Measurements from ENCODE around the gene TM9SF4. TPM values are rescaled to one million over a fixed set of nuclear protein-coding genes. Genes with fewer than 3 reads are reported as not detected.
"Not testable (repeated sequence)": the region's sequence is repeated elsewhere in the genome, so short reads cannot be mapped to it uniquely, and the experiment has no call there.

TM9SF4 gene
- polyA plus RNA-seq, 3 donors, result 65.3 to 68.8 (median 68.7) TPM

DNA sequence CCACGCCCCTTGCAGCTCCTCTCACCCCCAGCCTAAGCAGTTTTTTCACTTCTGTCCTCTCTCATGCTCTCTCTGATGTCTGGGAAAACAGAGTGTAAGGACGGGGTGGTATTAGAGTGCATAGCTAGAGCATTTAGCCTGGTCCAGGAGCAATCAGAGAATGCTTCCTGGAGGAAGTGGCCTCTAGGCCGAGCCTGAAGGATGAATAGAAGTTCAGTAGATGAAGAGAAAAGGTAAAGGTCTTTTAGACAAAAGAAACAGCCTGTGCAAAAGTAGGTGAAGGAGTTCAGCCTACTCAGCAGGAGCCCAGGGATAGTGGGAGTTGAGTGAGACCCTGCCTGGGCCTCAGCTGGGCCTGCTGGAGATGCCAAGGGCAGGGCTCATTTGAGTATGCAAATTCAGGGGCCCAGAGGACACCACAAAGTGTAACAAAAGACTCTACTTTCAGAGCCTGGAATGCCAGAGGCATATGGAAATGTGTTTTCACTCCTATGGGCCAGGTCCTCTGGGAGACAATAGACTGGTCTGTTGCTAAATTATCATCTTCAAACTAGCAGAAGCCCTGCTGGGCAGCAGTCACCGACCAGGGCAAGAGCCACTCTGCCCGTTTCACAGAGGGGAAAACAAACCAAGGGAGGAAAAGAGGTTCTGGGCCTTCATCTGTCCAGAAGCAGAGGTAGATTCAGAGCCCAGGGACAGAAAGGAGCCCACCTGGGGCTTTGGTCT lies 19.7 kb upstream of the TM9SF4 start:
- no peak for DNase-seq (ENCODE audit: low read depth in 3 of 3, low spot score in 2 of 3)

GRCh38 chr20:32091888-32092346 lies 17.6 kb upstream of the TM9SF4 start:
- DNase-seq (ENCODE audit: low read depth in 3 of 3, low spot score in 2 of 3), result peak in 2 of 3 donors; percentile 29 to 65

- DNase-seq (ENCODE audit: low read depth in 3 of 3, low spot score in 2 of 3), result no peak
Measured at GRCh38 chr20:32098786-32099185, 10.7 kb upstream of the TM9SF4 start.

GRCh38 chr20:32108814-32109391 lies 611 bp upstream of the TM9SF4 start:
- DNase-seq (ENCODE audit: low read depth in 3 of 3, low spot score in 2 of 3), result no peak

GRCh38 chr20:32110173-32110704 lies 725 bp downstream of the TM9SF4 start:
- no peak for DNase-seq (ENCODE audit: low read depth in 3 of 3, low spot score in 2 of 3)

GRCh38 chr20:32110727-32111126 lies 1.2 kb downstream of the TM9SF4 start:
- DNase-seq (ENCODE audit: low read depth in 3 of 3, low spot score in 2 of 3), result no peak

DNA sequence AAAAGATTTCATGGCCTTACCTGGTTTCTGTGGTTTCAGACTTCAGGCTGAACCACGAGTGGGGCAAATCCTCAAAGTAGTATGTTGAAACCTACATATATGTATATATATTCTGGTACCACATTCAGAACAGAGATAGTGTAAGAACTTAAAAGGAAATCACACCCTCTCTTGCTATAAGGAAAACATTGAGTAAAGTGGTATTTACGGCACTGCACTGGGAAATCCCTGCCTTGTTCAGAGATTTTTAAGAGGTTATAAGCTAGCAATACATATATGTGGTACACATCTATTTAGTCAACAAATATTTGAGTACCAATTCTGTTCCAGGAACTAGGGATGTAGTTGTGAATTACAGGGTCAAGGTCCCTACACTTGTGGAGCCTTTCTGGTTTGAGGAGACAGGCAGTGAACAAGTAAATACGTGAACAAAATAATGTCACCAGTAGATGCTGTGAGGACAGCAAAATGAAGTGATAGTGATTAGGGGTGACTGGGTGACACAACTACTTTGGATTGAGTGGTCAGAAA lies 1.7 kb downstream of the TM9SF4 start:
- no peak for DNase-seq (ENCODE audit: low read depth in 3 of 3, low spot score in 2 of 3)

DNA sequence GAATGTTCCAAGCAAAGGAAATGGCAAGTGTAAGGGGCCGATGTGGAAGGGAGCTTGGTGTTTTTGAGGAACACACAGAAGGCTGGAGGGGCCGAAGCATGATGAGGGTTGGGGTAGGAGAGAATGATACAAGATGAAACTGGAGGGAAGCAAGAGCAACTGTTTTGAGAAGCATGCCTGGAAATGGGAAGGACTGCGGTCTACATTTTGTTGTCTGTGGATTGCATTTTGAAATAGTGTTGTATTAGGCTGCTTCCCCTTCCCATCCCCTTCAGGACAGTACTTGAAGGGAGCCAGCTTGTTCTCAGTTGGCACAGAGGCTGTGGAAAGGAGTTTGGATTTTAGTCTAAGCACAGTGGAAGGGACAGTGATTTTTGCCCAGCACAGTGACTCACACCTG lies 2.2 kb downstream of the TM9SF4 start:
- no peak for DNase-seq (ENCODE audit: low read depth in 3 of 3, low spot score in 2 of 3)

DNA sequence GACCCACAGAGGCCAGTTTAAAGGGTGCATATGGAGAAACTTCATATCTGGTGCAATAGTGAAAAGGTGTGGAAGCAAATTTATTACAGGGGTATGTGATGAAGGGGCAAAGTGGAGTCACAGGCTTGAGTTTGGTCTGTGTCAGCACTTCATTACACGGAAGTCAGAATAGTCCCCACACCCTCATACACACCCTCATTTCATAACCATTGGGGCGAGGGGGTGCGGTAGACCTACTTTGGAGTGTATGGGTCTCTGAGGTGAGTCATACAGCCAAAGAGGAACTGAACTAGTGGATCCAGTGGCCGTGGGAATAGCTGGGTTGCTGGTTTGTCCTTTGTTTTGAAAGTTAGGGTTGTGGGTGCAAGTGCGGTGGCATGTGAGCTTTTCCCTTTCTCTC lies 3.3 kb downstream of the TM9SF4 start:
- DNase-seq (ENCODE audit: low read depth in 3 of 3, low spot score in 2 of 3), result no peak

DNA sequence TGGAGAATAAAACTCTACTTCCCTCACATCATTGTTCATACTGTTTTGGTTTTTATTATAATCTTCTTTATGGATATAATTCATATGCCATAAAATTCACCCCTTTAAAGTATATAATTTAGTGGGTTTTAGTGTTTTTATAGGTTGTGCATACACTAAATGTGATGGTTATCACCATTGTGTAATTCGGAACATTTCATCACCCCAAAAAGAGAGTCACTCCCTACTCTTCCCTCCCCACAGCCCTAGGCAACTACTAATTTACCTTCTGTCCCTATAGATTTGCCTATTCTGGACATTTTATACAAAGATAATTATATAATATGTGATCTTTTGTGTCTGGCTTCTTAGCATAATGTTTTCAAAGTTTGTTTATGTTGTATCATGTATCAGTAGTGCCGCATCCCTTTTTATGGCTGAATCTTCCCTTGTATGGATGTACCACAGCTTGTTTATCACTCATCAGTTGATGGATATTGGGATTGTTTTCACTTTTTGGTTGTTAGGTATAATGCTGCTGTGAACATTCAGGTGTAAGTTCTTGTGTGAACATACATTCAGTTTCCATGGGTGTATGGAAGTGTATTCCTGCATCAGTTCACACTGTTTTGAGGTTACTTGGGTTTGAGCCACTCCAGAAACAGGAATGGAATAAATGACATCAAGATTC lies 4.2 kb downstream of the TM9SF4 start:
- no peak for DNase-seq (ENCODE audit: low read depth in 3 of 3, low spot score in 2 of 3)

DNA sequence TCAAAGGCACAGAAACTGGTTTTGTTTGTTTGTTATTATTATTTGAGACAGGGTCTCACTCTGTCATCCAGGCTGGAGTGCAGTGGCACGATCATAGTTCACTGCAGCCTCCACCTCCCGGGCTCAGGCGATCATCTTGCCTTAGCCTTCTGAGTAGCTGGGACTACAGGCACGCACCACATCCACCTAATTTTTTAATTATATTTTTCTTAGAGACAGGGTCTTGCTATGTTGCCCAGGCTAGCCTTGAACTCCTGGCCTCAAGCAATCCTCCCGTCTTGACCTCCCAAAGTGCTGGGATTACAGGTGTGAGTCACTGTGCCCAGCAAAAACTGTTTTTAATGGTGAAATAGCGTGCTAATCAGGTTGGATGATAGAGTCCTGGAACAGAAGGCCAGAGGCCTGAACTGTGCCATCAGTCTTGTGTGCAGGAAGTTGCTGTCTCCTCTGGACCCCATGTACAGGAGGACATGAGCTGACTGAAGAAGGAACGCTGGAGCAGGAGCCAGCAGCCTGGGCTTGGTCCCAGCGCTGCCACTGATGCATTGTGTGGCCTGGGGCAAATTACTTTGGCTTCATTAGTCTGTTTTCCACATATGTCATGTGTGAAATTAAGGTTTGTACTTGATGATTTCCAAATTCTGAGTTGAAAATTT lies 4.9 kb downstream of the TM9SF4 start:
- DNase-seq (ENCODE audit: low read depth in 3 of 3, low spot score in 2 of 3), result no peak

GRCh38 chr20:32115211-32115767 lies 5.8 kb downstream of the TM9SF4 start:
- DNase-seq (ENCODE audit: low read depth in 3 of 3, low spot score in 2 of 3), result peak in 2 of 3 donors; percentile 9 to 26

GRCh38 chr20:32116079-32116521 lies 6.6 kb downstream of the TM9SF4 start:
- no peak for DNase-seq (ENCODE audit: low read depth in 3 of 3, low spot score in 2 of 3)

DNA sequence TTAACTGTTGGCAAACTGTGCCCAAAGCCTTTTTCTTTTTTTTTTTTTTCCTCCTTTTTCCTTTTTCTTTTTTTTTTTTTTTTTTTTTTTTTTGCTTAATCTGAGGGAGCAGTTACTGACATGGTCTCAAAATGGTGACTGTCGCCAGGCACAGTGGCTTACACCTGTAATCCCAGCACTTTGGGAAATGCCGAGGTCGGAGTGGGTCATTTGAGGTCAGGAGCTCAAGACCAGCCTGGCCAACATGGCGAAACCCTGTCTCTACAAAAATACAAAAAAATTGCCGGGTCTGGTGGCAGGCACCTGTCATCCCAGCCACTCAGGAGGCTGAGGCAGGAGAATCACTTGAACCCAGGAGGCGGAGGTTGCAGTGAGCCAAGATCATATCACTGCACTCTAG lies 7.3 kb downstream of the TM9SF4 start:
- DNase-seq (ENCODE audit: low read depth in 3 of 3, low spot score in 2 of 3), result not testable (repeated sequence)

- not testable (repeated sequence) for DNase-seq (ENCODE audit: low read depth in 3 of 3, low spot score in 2 of 3)
Measured at GRCh38 chr20:32118427-32118826, 8.9 kb downstream of the TM9SF4 start.

DNA sequence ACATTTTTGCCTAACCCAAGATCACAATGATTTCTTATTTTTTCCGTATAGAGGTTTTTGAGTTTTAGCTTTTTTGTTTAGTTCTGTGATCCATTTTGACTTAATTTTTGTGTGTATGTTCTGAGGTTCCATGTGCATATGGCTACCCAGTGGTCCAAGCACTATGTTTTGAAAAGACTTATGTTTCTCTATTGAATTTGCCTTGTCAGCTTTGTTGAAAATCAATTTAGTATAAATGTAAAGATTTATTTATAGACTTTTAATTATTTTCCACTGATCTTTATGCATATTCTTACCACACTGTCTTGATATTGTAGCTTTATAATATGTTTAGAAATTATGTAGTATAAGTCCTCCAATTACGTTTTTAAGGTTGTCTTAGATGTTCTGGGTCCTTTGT lies 10.2 kb downstream of the TM9SF4 start:
- DNase-seq (ENCODE audit: low read depth in 3 of 3, low spot score in 2 of 3), result no peak

DNA sequence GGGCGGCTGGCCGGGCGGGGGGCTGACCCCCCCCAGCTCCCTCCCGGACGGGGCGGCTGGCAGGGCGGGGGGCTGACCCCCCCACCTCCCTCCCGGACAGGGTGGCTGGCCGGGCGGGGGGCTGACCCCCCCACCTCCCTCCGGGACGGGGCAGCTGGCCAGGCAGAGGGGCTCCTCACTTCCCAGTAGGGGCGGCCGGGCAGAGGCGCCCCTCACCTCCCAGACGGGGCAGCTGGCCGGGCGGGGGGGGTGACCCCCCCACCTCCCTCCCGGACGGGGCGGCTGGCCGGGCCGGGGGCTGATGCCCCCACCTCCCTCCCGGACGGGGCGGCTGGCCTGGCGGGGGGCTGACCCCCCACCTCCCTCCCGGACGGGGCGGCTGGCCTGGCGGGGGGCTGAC lies 12.4 kb downstream of the TM9SF4 start:
- not testable (repeated sequence) for DNase-seq (ENCODE audit: low read depth in 3 of 3, low spot score in 2 of 3)

DNA sequence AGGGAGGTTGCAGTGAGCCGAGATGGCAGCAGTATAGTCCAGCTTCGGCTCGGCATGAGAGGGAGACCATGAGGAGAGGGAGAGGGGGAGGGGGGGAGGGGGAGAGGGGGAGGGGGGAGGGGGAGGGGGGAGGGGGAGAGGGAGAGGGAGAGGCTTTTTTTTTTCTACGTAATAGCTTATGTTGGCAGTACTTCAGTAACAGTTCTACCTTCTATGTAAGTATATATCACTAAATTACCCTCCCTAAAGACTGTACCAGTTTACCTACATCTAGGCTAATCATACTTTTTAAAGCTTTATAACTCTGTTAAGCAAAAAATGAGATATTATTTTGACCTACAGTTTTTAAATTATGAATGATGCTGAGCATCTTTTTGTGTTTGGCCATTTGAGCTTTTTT lies 13.6 kb downstream of the TM9SF4 start:
- DNase-seq (ENCODE audit: low read depth in 3 of 3, low spot score in 2 of 3), result no peak

DNA sequence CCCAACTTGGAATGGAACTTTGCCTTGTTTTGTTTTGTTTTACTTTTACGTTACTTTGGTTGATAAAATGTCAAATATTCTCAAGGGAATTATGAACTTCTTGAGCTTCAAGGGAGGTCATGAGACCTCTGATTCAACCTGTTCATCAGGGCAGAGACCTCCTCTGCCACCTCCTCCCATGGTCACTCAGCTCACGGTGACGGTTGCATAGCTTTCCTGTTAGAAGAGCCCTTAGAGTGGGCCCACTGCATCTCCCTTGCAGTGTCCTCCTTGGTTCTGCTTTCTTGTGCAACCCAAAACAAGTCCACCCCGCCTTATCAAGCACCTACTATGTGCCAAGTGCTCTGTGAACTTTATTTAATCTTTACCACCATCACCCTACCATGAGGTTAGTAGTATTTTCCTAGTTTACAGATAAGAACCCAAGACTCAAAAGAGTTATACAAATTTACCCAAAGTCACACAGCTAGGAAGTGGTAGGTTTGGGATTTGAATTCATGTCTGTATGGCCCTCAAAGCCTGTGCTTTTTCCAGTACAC lies 15.5 kb downstream of the TM9SF4 start:
- DNase-seq (ENCODE audit: low read depth in 3 of 3, low spot score in 2 of 3), result no peak

GRCh38 chr20:32125506-32125905 lies 16.0 kb downstream of the TM9SF4 start:
- peak in 1 of 3 donors; percentile 21 for DNase-seq (ENCODE audit: low read depth in 3 of 3, low spot score in 2 of 3)

All from right renal cortex interstitium (tissue), 3 donors.